Esophagus squamous epithelium (tissue), 5 donors: Measurements from ENCODE around the gene FBLN5. TPM values are rescaled to one million over a fixed set of nuclear protein-coding genes. Genes with fewer than 3 reads are reported as not detected.

Source experiments
- DNase-seq: peaks from one replicate; lab custom pipeline; 2025; lab: John Stamatoyannopoulos, UW
- H3K27ac ChIP-seq, 4 donors: fragments of 200-600 bp; sonication (generic); one replicate each; pipeline ENCODE4 v1.5.1; 2016 to 2019; ENCODE audit warnings: mild to moderate bottlenecking in 1 of 4
- H3K27me3 ChIP-seq, 4 donors: fragments of 200-600 bp; sonication (generic); 1 replicate in 3 of 4; 2 replicates in 1 of 4; pipeline versions ENCODE4 v1.5.1 to v1.6.0; 2017 to 2021; ENCODE audit warnings: antibody characterized with exemption in 1 of 4
- H3K36me3 ChIP-seq, 3 donors: fragments of 200-600 bp; sonication (generic); one replicate each; pipeline ENCODE4 v1.5.1; 2016 to 2019
- H3K4me1 ChIP-seq, 3 donors: fragments of 200-600 bp; sonication (generic); one replicate each; pipeline ENCODE4 v1.5.1; 2017 to 2019
- H3K4me3 ChIP-seq, 4 donors: fragments of 200-600 bp; sonication (generic); 1 replicate in 3 of 4; 2 replicates in 1 of 4; pipeline ENCODE4 v1.5.1; 2016 to 2019; ENCODE audit warnings: mild to moderate bottlenecking in 2 of 4, moderate library complexity in 1 of 4
- H3K9me3 ChIP-seq, 3 donors: fragments of 200-600 bp; sonication (generic); one replicate each; pipeline ENCODE4 v1.5.1; 2016 to 2019
- POLR2A ChIP-seq, 4 donors: fragments of 450-650 bp; IDR thresholded peaks; one replicate each; pipeline ENCODE4 v1.6.1; 2017; ENCODE audit warnings: antibody characterized with exemption in 4 of 4, mild to moderate bottlenecking in 4 of 4, moderate library complexity in 3 of 4
- WGBS, 2 donors: methylation state at CpG; one replicate each; pipeline ENCODE4 v1.1.5; 2018; 5-methylcytosine and 5-hydroxymethylcytosine counted together
- intact Hi-C: fragments of 100-400 bp; cut with DNase I; formaldehyde crosslinking; loops from one replicate; pipeline ENCODE4 v1.15.0; 2022
- total RNA-seq, 4 donors: library from RNA; depleted of rRNA; stranded (reverse); fragments of >200 nt; gene quantifications; one replicate each; pipeline ENCODE4 v1.1.0, GENCODE V29; 2016
- TF ChIP-seq, protein P1 (sequence below), 6 experiments: fragments of 450-650 bp in 4 of 6; fragments of 200-600 bp in 2 of 6; sonication (generic) in 2 of 6; IDR thresholded peaks; one replicate each; pipeline ENCODE4 v1.5.1; 2016 to 2019; ENCODE audit warnings: antibody characterized with exemption in 6 of 6, mild to moderate bottlenecking in 4 of 6, moderate library complexity in 4 of 6
- donor health status: DM: yes; HTN: yes; CAD: no.

Gene FBLN5
- total RNA-seq, 4 donors from 2014 or later, result 1.2 to 83.5 (median 8.0) TPM

DNA sequence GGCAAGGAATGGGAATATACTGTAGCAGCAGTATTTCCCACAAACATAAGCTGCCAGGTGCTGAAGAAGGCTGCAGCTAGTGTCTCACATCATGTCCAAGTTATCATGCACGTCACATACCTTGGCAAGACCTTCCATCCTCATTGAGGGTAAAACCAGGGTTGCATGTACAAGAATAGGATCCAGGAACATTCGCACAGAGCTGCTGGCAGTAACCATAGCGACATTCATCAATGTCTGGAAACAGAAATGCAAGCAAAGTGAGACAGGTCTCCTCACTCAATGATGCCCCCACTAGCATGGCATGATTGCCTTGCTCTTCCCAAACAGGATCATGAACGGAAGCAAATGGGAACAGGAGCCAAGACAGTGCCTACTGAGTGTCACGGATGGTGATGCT, 56.4 kb downstream of the FBLN5 start:
- H3K4me3 ChIP-seq, result no peak overlapping the region
- H3K4me1 ChIP-seq, result peaks cover 10 to 46% (median 24%) of the 10 kb centered on the region in 3 donors
- 90 to 91% methylated on average over 5 of the region's 5 CpGs for WGBS, 2 donors
- no peak for DNase-seq
- H3K9me3 ChIP-seq, result no peaks in the 10 kb centered on the region
- no peaks in the 10 kb centered on the region for H3K27me3 ChIP-seq
- peak overlapping the region in 3 of 4 donors; percentile 6 to 73 (median 40) for H3K27ac ChIP-seq
- intact Hi-C loops, result no loop called here
- no peaks in the 10 kb centered on the region for H3K36me3 ChIP-seq
- TF ChIP-seq, protein P1, sequence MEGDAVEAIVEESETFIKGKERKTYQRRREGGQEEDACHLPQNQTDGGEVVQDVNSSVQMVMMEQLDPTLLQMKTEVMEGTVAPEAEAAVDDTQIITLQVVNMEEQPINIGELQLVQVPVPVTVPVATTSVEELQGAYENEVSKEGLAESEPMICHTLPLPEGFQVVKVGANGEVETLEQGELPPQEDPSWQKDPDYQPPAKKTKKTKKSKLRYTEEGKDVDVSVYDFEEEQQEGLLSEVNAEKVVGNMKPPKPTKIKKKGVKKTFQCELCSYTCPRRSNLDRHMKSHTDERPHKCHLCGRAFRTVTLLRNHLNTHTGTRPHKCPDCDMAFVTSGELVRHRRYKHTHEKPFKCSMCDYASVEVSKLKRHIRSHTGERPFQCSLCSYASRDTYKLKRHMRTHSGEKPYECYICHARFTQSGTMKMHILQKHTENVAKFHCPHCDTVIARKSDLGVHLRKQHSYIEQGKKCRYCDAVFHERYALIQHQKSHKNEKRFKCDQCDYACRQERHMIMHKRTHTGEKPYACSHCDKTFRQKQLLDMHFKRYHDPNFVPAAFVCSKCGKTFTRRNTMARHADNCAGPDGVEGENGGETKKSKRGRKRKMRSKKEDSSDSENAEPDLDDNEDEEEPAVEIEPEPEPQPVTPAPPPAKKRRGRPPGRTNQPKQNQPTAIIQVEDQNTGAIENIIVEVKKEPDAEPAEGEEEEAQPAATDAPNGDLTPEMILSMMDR (IDR thresholded peaks at IDR 0.05), result no peak
- TF ChIP-seq POLR2A (IDR thresholded peaks at IDR 0.05), result no peak

DNA sequence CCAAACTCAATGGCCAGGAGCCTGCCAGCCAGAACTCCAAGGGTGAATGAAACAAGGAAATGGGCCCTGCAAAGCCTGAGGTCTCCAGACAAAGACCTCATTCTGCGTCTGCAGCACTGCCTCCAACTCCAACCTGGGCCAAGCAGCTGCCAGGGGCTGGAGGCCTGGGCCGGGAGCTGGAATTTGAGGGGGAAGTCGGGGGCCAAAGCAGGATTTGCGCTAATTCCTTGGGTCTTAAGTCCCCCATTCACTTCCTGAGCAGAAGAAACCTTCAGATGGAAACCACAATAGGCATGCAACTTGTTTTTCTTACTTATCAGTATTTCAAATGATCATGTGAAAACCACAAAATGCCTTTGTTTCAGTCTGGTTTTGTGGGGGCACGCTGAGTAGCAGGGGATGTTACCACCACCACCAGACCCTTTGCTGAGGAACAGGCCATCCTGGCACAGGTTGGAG, 57.2 kb downstream of the FBLN5 start:
- no peaks in the 10 kb centered on the region for H3K9me3 ChIP-seq
- no peaks in the 10 kb centered on the region for H3K36me3 ChIP-seq
- H3K4me3 ChIP-seq, result no peak overlapping the region
- intact Hi-C loops, result no loop called here
- H3K4me1 ChIP-seq, result peaks cover 10 to 46% (median 24%) of the 10 kb centered on the region in 3 donors
- peak overlapping the region in 3 of 4 donors; percentile 40 to 79 (median 73) for H3K27ac ChIP-seq
- DNase-seq, result no peak
- WGBS, 2 donors, result 51 to 63% methylated on average over 5 of the region's 5 CpGs
- no peaks in the 10 kb centered on the region for H3K27me3 ChIP-seq
- TF ChIP-seq, protein P1 (IDR thresholded peaks at IDR 0.05), result no peak
- no peak for TF ChIP-seq POLR2A (IDR thresholded peaks at IDR 0.05)

DNA sequence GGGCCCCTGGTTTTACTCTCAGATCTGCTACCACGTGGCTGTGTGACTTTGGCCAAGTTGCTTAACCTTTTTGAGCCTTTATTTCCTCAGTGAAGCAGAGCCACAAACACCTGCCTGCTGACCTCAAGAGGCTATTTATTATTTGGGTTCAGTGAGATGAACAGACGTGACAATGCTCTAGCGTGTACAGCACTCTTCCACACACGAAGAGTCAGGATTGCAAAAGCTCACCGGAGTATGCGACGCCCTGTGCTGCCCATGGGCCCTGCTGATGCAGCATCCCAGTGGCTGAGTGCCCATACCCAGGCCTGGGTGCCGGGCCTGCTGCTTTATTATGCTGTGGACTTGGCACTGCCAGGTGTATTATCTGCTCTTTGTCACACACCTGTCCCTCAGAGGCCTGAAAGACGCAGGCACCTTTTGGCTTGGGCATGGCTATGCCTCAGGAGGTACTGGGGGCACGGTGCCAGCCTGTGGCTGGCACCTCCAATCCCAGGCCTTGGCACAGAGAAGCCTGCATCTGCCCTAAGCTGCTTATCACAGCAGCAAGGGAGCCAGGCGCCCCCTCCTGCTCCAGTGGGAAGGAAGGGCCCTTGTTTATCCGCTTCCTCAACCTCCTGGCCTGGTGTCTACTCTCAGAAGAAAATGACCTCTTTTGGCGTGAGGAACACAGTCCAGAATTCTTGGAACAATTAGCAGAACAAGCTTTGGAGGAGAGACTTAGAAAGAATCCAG, 57.9 kb downstream of the FBLN5 start:
- intact Hi-C loops, result no loop called here
- Histone ChIP-seq H3K36me3 (no peaks in the 10 kb centered on the region), H3K9me3 (no peaks in the 10 kb centered on the region), H3K27ac (peak overlapping the region in 3 of 4 donors; percentile 40 to 79 (median 73)), H3K27me3 (no peaks in the 10 kb centered on the region), H3K4me3 (no peak overlapping the region), H3K4me1 (peaks cover 10 to 47% (median 24%) of the 10 kb centered on the region in 3 donors)
- TF ChIP-seq, protein P1 (IDR thresholded peaks at IDR 0.05), result no peak
- TF ChIP-seq POLR2A (IDR thresholded peaks at IDR 0.05), result no peak
- 56 to 72% methylated on average over 8 to 9 of the region's 13 CpGs for WGBS, 2 donors
- no peak for DNase-seq

DNA sequence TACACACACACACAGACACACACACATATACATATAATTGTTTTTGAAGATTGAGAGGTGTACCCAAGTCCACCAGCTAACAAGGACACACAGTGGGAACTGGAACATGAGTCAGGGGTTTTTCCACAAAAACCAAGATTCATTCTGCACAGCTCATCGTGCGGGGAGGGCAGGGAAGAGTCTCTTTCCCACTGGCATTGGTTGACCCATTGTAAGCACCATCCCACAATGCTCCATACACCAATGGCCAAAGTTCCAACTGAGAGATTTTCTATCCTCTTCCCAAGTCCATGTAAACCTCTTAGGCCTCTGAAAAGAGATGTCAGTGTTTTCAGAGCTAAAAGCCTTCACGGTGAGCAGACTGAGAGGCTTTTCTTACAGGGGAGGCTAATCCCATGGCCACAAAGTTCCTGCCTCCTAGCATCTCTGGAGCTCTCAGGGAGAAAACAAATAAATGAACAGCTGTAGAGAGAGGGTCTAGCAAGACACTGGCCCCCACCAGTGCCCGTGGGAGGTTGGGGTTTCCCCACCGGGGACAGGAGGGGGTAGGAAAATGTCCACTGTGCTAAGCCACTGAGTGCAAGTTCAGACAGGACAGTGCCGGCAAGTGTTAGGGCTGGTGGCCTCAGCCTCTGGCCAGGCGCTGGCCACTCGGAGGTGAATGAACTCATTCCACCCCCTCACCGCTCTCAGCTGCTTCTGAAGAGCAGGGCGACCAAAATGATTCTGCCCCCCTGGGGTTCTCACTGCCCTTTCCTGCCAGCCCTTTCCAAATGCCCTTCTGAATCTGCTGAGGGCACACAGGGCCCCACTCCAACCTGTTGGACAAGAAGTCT, 58.6 kb downstream of the FBLN5 start:
- no peaks in the 10 kb centered on the region for H3K9me3 ChIP-seq
- no peak overlapping the region for H3K4me3 ChIP-seq
- no peaks in the 10 kb centered on the region for H3K36me3 ChIP-seq
- peak overlapping the region in 3 of 4 donors; percentile 40 to 79 (median 73) for H3K27ac ChIP-seq
- TF ChIP-seq, protein P1 (IDR thresholded peaks at IDR 0.05), result no peak
- WGBS, 2 donors, result 73 to 76% methylated on average over 8 to 9 of the region's 10 CpGs
- intact Hi-C loops, result no loop called here
- no peaks in the 10 kb centered on the region for H3K27me3 ChIP-seq
- DNase-seq, result no peak
- peaks cover 10 to 51% (median 24%) of the 10 kb centered on the region in 3 donors for H3K4me1 ChIP-seq

DNA sequence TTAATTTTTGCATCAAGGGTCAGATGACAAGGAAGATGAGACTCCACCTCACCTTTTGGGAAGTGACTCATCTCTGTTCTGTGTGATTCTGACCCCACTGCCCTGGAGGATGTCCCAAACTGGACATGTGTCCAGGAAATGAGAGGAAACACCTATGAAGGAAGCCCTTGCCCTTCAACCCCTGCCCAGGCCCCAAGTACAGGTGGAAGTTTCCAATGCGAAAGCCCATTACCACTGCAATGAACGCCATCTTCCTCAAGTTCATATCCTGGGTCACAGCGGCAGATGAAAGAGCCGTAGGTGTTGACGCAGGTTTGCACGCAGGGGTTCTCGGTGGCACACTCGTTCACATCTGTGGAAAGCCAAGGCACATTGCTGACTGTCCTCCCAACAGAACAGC, 60.5 kb downstream of the FBLN5 start:
- Histone ChIP-seq H3K27ac (no peak overlapping the region), H3K36me3 (no peaks in the 10 kb centered on the region), H3K4me3 (no peak overlapping the region), H3K27me3 (no peaks in the 10 kb centered on the region), H3K9me3 (no peaks in the 10 kb centered on the region), H3K4me1 (peaks cover 10 to 50% (median 24%) of the 10 kb centered on the region in 3 donors)
- no peak for DNase-seq
- no peak for TF ChIP-seq POLR2A (IDR thresholded peaks at IDR 0.05)
- TF ChIP-seq, protein P1 (IDR thresholded peaks at IDR 0.05), result no peak
- intact Hi-C loops, result no loop called here
- WGBS, 2 donors, result 94 to 98% methylated on average over 5 to 8 of the region's 8 CpGs
